GM12875 (cell line): ENCODE measurements around the gene ZNF407.
A peak's percentile ranks its signal among the peaks of the same experiment; 100 is the strongest.
"Not testable (repeated sequence)": the region's sequence is repeated elsewhere in the genome, so short reads cannot be mapped to it uniquely, and the experiment has no call there.

Experiments used
- H3K4me3 ChIP-seq: one replicate; pipeline ENCODE4 v1.5.1; 2011; ENCODE audit warnings: low read depth, low read length, control low read depth
- TF ChIP-seq, protein P1 (sequence below): IDR thresholded peaks from 2 replicates; pipeline ENCODE4 v1.5.1; 2011; ENCODE audit warnings: low read depth, mild to moderate bottlenecking, control low read depth, inconsistent platforms, low read length, moderate library complexity, borderline replicate concordance; ENCODE audit not compliant: insufficient read depth

The ZNF407 gene

DNA sequence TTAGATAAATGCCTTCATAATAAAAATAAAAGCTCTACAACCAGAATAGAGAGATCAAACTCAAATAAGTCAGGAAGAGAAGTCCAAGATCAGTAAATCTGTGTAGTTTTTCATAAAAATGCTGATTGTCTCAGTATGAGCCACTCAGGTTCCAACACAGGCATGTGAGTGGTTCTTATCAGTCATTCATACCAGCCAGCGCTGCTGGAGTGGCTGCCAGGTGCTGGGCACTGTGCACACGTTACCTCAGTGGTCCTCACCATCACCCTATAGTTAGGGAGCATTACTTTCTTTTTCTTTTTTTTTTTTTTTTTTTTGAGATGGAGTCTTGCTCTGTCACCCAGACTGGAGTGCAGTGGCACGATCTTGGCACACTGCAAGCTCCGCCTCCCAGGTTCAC, 39.6 kb upstream of the ZNF407 start:
- no peak overlapping the region for H3K4me3 ChIP-seq
- TF ChIP-seq, protein P1, sequence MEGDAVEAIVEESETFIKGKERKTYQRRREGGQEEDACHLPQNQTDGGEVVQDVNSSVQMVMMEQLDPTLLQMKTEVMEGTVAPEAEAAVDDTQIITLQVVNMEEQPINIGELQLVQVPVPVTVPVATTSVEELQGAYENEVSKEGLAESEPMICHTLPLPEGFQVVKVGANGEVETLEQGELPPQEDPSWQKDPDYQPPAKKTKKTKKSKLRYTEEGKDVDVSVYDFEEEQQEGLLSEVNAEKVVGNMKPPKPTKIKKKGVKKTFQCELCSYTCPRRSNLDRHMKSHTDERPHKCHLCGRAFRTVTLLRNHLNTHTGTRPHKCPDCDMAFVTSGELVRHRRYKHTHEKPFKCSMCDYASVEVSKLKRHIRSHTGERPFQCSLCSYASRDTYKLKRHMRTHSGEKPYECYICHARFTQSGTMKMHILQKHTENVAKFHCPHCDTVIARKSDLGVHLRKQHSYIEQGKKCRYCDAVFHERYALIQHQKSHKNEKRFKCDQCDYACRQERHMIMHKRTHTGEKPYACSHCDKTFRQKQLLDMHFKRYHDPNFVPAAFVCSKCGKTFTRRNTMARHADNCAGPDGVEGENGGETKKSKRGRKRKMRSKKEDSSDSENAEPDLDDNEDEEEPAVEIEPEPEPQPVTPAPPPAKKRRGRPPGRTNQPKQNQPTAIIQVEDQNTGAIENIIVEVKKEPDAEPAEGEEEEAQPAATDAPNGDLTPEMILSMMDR, result no peak

DNA sequence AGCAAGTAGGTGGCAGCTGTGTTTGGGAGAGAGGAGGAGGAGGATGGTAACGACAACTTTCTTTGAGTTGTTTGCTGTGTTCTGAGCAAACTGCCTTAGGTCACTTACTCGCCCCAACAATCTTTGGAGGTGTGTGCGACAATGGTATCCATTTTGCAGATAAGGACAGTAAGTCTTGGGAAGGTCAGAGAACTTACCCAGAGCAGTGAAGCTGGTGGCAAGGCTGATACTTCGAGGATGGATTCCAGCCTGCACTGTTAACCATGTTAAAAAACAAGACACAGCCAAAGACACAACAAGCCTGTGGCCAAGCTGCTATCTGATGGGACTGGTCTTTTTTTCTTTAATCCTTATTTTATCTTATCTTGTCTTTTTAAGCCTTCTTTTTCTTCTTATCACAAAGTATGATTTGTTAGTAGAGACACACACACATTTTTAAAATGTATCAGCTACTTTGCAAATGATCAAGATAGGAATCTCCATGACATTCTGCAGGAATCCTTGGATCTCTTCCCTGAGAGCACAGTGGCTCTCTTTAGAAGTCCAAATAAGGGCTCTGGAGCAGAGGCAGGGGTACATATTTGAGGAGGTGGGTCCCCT, 35.4 kb upstream of the ZNF407 start:
- no peak overlapping the region for H3K4me3 ChIP-seq
- TF ChIP-seq, protein P1, result no peak

DNA sequence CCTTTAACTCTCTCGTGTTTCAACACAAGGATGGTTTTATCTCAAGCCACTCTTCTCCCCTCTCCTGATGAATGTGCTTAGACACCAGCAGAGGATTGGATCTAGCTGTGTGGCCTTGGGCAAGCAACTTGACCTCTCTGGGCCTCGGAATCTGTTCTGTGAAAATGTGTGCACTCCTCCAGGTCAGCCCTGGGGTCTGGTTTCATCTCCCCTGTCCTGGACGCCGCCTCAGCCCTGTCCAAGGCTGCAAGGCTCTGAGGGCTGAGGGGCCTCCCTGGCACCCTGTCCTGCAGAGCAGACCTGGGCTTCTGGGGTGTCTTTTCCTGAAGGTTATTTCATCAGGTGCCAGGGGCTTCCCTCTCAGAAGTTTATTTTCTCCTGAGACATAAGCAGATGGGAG, 34.9 kb upstream of the ZNF407 start:
- TF ChIP-seq, protein P1, result no peak
- H3K4me3 ChIP-seq, result no peak overlapping the region

DNA sequence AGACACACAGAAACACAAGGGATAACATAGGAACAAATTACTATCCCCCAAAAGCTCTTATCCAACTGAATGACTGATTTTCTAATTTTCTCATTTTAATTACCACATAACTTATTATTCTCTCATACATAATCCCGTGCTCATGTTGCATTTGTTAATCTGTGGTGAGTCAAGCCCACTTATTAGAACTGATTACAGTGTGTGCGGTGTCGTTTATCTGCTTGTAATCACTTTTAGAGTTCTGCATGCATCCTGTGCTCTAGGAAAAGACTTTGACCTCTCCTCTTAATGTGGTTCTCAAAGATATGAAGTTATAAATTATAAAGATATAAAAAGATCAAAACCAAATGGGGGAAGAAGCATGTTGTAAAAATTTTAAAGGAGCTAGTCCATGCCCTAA, 33.7 kb upstream of the ZNF407 start:
- H3K4me3 ChIP-seq, result no peak overlapping the region
- TF ChIP-seq, protein P1, result no peak

DNA sequence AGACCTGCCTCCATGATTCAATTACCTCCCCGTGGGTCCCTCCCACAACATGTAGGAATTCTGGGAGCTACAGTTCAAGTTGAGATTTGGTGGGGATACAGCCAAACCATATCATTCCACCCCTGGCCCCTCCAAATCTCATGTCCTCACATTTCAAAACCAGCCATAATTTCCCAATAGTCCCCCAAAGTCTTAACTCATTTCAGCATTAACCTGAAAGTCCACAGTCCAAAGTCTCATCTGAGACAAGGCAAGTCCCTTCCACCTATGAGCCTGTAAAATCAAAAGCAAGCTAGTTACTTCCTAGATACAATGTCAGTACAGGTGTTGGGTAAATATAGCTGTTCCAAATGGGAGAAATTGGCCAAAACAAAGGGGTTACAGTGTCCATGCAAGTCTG, 32.5 kb upstream of the ZNF407 start:
- H3K4me3 ChIP-seq, result not testable (repeated sequence)

DNA sequence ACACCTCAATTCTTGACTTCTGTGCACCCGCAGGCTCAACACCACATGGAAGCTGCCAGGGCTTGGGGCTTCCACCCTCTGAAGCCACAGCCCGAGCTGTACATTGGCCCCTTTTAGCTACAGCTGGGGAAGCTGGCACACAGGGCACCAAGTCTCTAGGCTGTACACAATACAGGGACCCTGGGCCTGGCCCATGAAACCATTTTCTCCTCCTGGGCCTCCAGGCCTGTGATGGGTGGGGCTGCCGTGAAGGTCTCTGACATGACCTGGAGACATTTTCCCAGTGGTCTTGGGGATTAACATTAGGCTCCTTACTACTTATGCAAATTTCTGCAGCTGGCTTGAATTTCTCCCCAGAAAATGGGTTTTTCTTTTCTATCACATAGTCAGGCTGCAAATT, 31.7 kb upstream of the ZNF407 start:
- not testable (repeated sequence) for H3K4me3 ChIP-seq

DNA sequence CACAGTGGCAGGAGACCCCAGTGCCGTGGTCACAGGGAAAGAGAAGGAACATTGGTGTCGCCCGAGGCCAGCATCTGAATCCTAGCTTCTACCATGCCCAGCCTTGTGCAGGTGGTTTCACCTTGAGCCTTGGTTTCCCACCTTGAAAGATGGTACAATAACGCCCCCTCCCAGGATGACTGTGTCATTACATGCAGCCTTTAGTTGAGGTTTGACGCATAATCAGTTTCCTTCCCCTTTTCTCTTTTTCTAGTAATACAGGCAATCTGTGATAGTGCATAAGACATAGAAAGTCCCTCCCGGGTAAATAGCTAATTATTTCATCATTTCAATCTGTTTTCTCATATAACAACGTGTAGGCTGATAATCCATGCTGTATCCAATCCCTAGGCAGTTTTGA, 29.8 kb upstream of the ZNF407 start:
- TF ChIP-seq, protein P1, result peak; percentile 12; the same call in 1 of the 2 replicates
- H3K4me3 ChIP-seq, result no peak overlapping the region

DNA sequence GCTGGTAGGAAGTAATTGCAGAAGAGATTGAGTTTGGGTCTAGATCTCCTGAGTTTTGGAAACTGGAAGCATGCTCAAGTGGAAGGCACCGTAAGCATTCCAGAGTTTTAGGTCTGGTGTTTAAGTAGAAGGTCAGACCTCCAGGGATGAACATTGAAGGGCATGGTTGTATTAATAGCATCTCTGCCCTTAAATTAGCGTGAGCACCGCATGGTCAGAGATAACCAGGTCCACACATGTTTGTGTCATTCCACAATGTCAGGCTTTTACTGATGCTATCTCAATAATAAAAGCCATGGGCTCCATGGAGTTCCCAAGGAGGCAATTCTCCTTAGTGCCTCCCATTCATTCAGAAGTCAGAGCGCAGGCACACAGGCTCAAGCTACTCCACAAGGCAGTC, 28.3 kb upstream of the ZNF407 start:
- TF ChIP-seq, protein P1, result no peak

More for the DNA sequence above, 28.3 kb upstream of the ZNF407 start:
- H3K4me3 ChIP-seq, result no peak overlapping the region
